OCI-LY3 (cell line): ENCODE measurements around the gene CACNA2D3.

Source experiments
- H2AFZ ChIP-seq: fragments of 200-600, 300-600 bp; shearing (Covaris generic); 2 replicates; pipeline ENCODE4 v1.6.0; 2014; ENCODE audit warnings: antibody characterized with exemption, low read depth, low read length
- H3K27ac ChIP-seq: fragments of 200-600, 300-600 bp; sonication (generic); 2 replicates; pipeline ENCODE4 v1.5.1; 2014; ENCODE audit warnings: mild to moderate bottlenecking, low read length, moderate library complexity, mixed read lengths
- H3K27me3 ChIP-seq: fragments of 200-600, 300-600 bp; sonication (generic); 2 replicates; pipeline ENCODE4 v1.6.1; 2014; ENCODE audit warnings: low read depth, low read length, mixed read lengths
- H3K36me3 ChIP-seq: fragments of 200-600, 300-600 bp; sonication (generic); replicated peaks from 2 replicates; pipeline ENCODE3; 2014; ENCODE audit warnings: low read depth, low read length, mixed read lengths
- H3K4me1 ChIP-seq: fragments of 300-600, 200-600 bp; sonication (generic); 2 replicates; pipeline ENCODE4 v1.6.1; 2014; ENCODE audit warnings: low read length, mixed read lengths
- H3K4me2 ChIP-seq: fragments of 200-600, 300-600 bp; sonication (generic); 2 replicates; pipeline ENCODE4 v1.6.1; 2014; ENCODE audit warnings: low read length, mixed read lengths
- H3K4me3 ChIP-seq: fragments of 300-600, 200-600 bp; sonication (generic); 2 replicates; pipeline ENCODE4 v1.5.1; 2014; ENCODE audit warnings: antibody characterized with exemption, mild to moderate bottlenecking, low read length, moderate library complexity
- H3K79me2 ChIP-seq: fragments of 300-600, 200-600 bp; shearing (Covaris generic); 2 replicates; pipeline ENCODE4 v1.6.1; 2014; ENCODE audit warnings: mild to moderate bottlenecking, low read length, mixed read lengths
- H3K9ac ChIP-seq: fragments of 300-600, 200-600 bp; shearing (Covaris generic); 2 replicates; pipeline ENCODE4 v1.6.0; 2014; ENCODE audit warnings: mild to moderate bottlenecking, low read length, moderate library complexity
- H3K9me3 ChIP-seq: fragments of 200-600, 300-600 bp; shearing (Covaris generic); 2 replicates; pipeline ENCODE4 v1.6.1; 2014; ENCODE audit warnings: low read length, mixed read lengths; ENCODE audit not compliant: insufficient read depth
- H4K20me1 ChIP-seq: fragments of 200-600, 300-600 bp; sonication (generic); 2 replicates; pipeline ENCODE4 v1.6.1; 2016; ENCODE audit warnings: low read length, mixed read lengths; ENCODE audit not compliant: insufficient read depth
- CTCF ChIP-seq: fragments of 200-600, 300-600 bp; sonication (generic); IDR thresholded peaks from 2 replicates; pipeline ENCODE4 v1.5.1; 2014; ENCODE audit warnings: antibody characterized with exemption, low read length, low read depth
- EZH2phosphoT487 ChIP-seq: fragments of 200-600 bp; shearing (Covaris generic); IDR thresholded peaks from 2 replicates; pipeline ENCODE4 v1.6.1; 2018; ENCODE audit warnings: antibody characterized with exemption, mixed run types, low read depth

The CACNA2D3 gene

GRCh38 chr3:54962200-54962599 is 839.8 kb downstream of the CACNA2D3 start:
- no peak overlapping the region for H3K9ac ChIP-seq
- H3K4me2 ChIP-seq = no peak overlapping the region
- H3K4me1 ChIP-seq = no peaks in the 10 kb centered on the region
- H3K27me3 ChIP-seq = 0 out of 2 replicates have a peak, but pooled peaks cover 7% of the 10 kb centered on the region
- no peak overlapping the region for H2AFZ ChIP-seq
- TF ChIP-seq CTCF = no peak
- no peak for TF ChIP-seq EZH2phosphoT487
- H4K20me1 ChIP-seq = no peaks in the 10 kb centered on the region
- no peak overlapping the region for H3K4me3 ChIP-seq
- no peaks in the 10 kb centered on the region for H3K36me3 ChIP-seq
- no peak overlapping the region for H3K27ac ChIP-seq
- no peaks in the 10 kb centered on the region for H3K79me2 ChIP-seq
- no peaks in the 10 kb centered on the region for H3K9me3 ChIP-seq

DNA sequence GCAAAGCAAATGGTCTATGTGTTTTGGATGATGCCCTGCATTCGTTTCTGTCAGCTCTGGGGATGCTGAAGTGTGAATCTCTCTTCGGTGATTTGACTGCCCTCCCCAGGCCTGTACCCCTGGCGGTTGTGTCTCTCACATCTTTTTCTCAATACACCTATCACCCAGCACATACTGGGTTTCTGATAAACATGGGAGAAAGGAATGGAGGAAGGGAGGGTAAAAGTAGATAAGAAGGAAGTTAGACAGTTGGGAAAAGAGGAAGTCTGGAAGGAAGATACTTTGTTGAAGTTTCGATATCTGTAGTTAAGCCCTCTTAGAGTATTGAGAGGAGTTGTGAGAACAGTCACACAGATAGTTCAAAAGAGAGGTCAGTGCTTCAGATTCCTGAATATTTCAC is 841.3 kb downstream of the CACNA2D3 start:
- H4K20me1 ChIP-seq = no peaks in the 10 kb centered on the region
- no peaks in the 10 kb centered on the region for H3K4me1 ChIP-seq
- no peak overlapping the region for H3K9ac ChIP-seq
- H2AFZ ChIP-seq = no peak overlapping the region
- no peaks in the 10 kb centered on the region for H3K36me3 ChIP-seq
- no peaks in the 10 kb centered on the region for H3K79me2 ChIP-seq
- TF ChIP-seq EZH2phosphoT487 (no peak), CTCF (no peak)
- 0 out of 2 replicates have a peak, but pooled peaks cover 7% of the 10 kb centered on the region for H3K27me3 ChIP-seq
- H3K4me3 ChIP-seq = no peak overlapping the region
- H3K27ac ChIP-seq = no peak overlapping the region
- no peak overlapping the region for H3K4me2 ChIP-seq
- no peaks in the 10 kb centered on the region for H3K9me3 ChIP-seq

- H4K20me1 ChIP-seq = no peaks in the 10 kb centered on the region
- H3K4me2 ChIP-seq = no peak overlapping the region
- H3K27me3 ChIP-seq = 0 out of 2 replicates have a peak, but pooled peaks cover 7% of the 10 kb centered on the region
- no peaks in the 10 kb centered on the region for H3K36me3 ChIP-seq
- no peaks in the 10 kb centered on the region for H3K79me2 ChIP-seq
- no peak for TF ChIP-seq CTCF
- no peak for TF ChIP-seq EZH2phosphoT487
- no peak overlapping the region for H3K4me3 ChIP-seq
- H3K4me1 ChIP-seq = no peaks in the 10 kb centered on the region
- no peaks in the 10 kb centered on the region for H3K9me3 ChIP-seq
- no peak overlapping the region for H2AFZ ChIP-seq
- H3K9ac ChIP-seq = no peak overlapping the region
- no peak overlapping the region for H3K27ac ChIP-seq
Measured at GRCh38 chr3:54964081-54964480, 841.7 kb downstream of the CACNA2D3 start.

GRCh38 chr3:54965746-54966145 is 843.4 kb downstream of the CACNA2D3 start:
- H3K79me2 ChIP-seq = no peaks in the 10 kb centered on the region
- TF ChIP-seq EZH2phosphoT487 (no peak), CTCF (no peak)
- H3K36me3 ChIP-seq = no peaks in the 10 kb centered on the region
- H3K4me2 ChIP-seq = no peak overlapping the region
- no peak overlapping the region for H2AFZ ChIP-seq
- no peaks in the 10 kb centered on the region for H3K4me1 ChIP-seq
- H4K20me1 ChIP-seq = no peaks in the 10 kb centered on the region
- H3K9me3 ChIP-seq = no peaks in the 10 kb centered on the region
- no peak overlapping the region for H3K27ac ChIP-seq
- 0 out of 2 replicates have a peak, but pooled peaks cover 9% of the 10 kb centered on the region for H3K27me3 ChIP-seq
- H3K4me3 ChIP-seq = no peak overlapping the region
- no peak overlapping the region for H3K9ac ChIP-seq
